GM21576 (cell line): ENCODE measurements around the gene ZNF232.
"Not testable (repeated sequence)": the region's sequence is repeated elsewhere in the genome, so short reads cannot be mapped to it uniquely, and the experiment has no call there.

Experiments used
- ATAC-seq: cut with Tn5 transposase; IDR thresholded peaks from one replicate; pipeline ENCODE4 v1.9.1; 2021; ENCODE audit warnings: mild to moderate bottlenecking, moderate library complexity; ENCODE audit not compliant: unreplicated experiment

Gene ZNF232

DNA sequence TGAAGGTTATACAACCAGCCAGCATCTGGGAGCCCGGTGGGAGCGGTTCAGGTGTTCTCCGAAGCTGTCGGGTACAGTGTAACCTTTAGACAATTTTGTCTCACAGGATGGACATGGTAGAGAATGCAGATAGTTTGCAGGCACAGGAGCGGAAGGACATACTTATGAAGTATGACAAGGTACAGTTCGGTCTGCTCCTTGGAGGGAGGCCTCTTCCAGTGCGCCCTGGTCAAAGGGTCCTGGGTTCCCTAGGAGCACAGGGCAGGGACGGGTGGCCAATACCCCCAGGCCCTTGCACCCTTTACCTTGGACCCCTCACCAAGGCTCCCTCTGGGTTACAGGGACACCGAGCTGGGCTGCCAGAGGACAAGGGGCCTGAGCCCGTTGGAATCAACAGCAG lies 18.6 kb upstream of the ZNF232 start:
- ATAC-seq: not testable (repeated sequence)

DNA sequence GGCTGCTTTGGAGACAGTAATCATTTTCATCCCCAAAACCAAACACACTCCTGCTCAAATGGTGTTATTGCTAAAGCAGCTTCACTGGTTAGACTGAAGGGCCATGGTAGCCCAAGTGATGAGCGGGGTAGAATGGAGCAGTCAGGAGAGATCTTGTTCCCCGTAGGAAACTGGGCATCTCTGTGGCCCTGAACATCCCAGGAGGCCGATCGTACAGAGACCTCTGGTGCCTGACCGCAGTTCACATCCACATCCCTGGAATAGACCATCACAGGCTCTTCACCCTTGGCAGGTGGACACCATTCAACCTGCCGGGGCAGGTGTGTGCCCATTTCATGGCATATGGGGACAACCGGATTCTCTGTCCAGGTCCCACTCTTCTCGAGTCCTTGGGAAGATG lies 18.1 kb upstream of the ZNF232 start:
- ATAC-seq: not testable (repeated sequence)

DNA sequence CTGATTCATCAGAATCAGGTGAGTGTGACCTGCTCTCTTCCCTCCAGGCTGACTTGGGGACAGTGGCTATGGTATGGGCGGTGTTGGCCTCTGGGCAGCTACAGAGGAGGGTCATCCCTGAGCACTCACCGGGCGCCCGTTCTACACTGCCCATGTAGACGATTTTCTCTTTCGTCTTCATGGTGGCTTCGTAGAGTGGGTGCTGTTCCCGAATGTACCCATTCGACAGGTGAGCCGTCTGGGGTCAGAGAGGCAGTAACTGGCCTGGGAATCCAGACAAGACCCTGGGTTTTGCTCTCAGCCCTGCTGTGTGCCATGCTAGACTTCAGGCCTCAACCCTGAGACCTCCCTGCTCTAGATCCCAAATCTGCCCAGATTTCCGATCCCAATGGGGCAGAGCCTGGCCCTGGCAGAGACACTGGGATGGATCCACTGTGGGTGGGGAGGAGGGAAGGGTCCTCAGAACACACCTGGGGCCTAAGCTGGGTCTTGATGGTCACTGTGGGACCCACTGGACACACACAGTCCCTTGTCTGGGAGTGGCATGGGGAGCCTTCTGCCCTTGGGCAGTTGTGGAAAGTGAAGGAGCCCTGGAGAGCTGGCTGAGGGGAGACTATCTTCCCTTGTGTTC lies 17.3 kb upstream of the ZNF232 start:
- ATAC-seq: no peak

DNA sequence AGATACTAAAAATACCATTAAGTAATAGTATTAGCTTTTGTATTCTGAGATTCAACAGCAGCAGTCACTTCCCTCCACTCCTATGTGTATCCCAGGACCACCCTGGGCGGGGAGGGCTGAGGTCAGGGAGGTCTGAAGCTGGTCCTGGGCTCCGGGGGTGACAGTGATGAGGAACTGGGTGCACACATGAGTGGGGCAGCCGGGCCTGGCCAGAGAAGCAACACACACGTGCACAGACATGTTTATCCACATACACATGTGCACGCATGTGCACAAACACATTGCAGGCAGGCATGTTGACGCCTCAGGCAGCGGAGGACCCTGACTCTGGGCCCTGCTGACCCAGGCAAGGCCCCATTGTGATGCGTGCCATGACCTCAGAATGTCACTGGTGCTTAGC lies 16.7 kb upstream of the ZNF232 start:
- ATAC-seq: not testable (repeated sequence)

DNA sequence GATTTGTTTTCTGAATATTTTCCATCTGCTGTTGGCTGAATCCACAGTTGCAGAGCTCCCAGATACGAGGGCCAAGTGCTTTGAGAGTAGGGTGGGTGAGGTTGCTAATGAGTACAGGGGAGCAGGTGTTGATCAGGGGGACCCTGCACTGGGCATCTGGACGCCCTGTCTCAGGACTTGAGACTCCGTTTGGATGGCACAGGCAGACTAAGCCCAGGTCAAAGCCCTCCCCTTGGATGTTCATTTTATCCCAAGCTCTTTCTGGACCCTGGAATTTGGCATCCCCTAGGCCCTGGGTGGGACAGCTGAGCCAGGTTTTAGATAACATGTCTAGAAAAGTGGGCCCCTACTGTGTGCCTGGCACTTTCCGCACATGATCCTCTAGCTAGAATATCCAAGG lies 16.2 kb upstream of the ZNF232 start:
- ATAC-seq: no peak

DNA sequence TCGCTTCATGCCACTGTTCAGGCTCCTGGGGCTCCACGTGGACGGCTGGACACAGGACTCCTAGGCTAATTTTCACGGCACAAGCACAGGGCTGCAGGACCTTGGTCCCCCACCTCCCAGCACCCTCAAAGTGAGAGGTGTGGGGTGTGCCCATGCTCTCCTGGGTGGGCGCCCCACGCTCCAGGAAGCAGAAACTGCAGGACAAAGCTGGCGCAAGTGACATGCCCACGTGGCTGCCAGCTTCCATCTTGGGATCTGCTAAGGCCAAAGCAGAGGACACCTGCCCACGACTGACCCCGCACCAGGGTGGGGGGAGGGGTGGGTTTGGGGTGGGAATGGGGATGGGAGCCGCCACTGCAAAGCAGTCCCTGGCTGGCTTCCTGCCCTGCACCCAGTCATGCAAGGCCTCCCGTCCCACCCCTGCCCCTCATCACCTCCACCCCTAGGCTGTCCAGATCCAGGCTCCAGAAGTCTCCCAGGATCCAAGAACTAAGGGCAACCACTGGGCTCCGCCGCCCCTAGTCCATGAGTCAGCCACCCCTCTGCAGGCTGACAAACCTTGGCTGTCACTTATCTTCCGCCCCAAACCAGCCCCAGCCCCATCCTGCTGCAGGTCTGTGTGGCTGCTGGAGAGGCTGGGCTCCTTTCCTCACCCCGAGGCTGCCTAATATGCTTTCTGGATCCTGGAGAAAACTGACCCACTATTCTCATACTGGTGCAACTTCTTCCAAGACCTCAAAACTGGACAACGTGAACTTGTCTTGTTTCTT lies 15.2 kb upstream of the ZNF232 start:
- no peak for ATAC-seq

DNA sequence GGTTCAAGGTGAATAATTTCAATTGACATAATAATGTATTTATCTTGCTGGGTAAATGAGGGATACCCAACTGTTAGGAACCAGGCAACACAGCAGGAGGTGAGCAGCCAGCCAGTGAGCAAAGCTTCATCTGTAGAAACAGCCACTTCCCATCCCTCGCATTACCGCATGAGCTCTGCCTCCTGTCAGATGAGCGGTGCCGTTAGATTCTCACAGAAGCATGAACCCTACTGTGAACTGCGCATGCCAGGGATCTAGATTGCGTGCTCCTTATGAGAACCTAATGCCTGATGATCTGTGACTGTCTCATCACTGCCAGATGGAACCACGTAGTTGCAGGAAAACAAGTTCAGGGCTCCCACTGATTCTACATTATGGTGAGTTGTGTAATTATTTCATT lies 13.2 kb upstream of the ZNF232 start:
- ATAC-seq: not testable (repeated sequence)

DNA sequence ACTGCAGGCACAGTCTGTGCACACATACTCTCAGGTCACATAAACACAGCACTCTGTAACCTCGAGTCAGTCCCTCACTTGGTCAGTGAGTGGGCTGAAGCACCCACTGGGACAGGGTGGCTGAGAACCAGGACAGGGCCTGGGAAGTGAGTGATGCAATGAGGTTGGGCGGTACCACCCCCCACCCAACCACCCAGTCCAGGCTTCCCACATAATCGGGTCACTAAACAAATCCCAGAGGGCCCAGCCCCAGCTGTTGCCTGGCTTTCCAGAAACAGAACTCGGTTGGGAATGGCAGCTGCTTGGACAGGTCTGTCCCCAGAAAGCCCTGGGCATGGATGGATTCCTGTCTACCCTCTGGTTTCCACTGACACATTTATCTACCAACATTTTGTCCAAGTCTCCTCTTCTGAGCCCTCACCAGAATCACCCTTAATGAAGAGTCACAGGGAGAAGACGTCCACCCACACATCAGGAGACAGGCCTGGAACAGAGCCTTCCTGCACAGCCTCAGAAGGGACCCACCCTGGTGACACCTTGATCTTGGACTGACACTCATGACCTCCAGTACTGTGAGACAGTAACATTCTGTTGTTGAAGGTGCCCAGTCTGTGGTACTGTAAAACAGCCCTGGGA lies 12.6 kb upstream of the ZNF232 start:
- not testable (repeated sequence) for ATAC-seq

DNA sequence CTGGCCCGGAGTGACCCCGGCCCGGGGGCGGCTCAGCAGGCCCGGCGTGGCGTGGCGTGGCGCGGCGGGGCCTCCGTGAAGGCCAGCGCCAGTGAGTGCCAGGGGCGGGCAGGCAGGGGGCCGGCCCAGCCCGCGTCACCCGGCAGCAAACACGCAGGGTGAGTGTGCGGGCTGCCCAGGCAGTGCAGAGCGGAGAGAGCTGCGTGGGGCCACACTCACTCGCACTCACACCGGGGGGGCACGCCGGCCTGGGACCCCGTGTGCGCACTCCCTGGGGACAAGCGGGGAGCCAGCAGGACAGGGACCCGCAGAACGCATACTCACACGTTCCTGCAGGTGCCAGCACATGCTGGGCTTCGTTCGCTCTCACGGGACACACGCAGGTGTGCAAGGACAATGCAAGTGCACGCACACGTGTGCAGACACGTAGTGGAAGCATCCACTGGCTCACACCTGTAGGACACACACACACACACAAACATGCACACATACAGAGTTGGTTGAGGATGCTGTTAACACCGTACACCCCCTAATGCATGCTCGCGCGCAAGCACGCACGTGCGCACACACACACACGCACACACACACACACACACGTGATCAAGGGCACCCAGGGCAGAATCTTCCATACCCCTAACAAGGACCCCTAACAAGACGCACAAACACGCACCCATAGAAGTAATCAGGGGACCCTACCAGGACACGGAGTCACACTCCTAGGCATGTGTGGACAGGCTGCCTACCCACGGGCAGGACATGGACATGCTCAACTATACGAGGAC lies 11.9 kb upstream of the ZNF232 start:
- ATAC-seq: no peak

DNA sequence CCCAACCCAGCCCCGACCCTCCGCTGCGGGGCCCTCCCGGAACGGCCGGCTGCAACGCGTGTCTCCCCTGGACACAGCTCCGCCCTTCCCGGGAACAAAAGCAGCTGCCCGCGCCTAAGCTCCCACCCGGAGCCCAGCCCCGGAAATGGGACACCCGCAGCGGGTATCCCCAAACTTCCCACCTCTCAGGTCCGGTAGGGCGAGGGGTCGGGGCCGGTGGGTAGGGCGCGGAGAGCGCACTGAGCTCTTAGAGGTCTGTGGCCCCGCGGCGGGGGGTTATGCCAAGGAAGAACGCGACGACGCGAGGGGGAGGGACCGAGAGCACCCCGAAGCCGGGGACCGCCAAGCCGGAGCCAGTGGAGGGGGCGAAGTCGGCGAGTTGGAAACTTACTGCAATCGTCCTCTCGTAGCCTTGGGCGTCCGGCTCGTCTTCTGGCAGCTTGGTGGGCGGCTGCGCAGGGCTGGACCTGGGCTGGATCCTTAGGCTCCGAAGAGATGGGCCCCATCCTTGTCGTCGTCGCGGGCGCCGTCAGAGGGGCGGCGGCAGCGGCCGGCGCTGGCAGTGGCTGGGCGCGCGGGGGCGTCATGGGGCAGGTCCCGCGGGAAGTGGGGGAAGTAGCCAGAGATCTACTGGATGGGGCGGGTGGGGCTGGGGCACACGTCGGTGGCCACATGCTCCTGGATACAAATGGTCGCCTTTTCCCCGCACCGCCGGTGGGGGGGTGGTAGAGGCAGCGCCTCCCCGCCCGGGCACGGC lies 11.1 kb upstream of the ZNF232 start:
- no peak for ATAC-seq

DNA sequence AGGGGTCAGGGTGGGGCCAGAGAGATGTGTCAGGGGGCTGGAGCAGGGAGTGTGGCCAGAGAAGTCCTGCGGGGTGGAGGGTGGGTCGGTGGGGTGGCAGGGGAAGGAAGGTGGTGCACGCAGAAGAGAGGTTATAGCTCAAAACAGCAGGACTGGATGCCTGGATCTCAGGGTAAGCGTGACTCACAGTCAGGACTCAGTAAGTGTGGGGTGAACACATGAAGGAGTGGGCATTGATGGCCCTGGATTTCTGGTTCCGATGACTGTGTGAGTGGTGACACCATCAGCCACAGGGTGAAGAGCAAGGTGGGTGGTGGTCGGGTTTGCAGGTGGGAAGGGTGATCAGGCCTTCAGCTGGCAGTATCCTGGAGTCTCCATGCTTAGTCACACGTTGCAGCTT lies 10.4 kb upstream of the ZNF232 start:
- ATAC-seq: not testable (repeated sequence)

DNA sequence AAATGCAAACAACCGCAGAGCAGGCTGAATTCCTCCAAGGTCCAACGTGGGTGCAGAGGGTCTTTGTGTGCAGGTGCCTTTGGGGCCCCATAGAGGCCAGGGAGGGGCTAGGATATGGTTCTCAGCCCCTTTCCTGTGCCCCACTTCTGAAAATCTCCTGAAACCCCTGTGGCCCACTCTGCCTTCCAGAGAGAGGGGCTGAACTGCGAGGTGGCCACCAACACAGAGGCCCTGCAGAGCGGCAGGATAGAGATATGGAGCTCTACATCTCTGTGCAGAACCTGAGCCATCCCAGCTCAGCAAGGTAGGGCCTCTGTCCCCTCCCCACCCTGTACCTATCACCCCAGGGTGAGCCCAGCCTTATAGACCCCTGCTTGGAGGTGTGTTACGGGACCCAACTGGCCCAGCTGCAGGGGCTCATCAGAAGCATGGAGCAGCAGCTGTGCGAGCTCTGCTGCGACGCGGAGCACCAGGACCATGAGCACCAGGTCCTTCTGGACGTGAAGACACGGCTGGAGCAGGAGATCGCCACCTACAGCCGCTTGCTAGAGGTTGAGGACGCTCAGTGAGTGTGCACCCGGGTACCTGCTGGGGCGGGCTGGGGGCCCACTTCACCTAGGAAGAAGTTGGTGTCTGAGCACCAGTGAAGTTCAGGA lies 9.6 kb upstream of the ZNF232 start:
- no peak for ATAC-seq

DNA sequence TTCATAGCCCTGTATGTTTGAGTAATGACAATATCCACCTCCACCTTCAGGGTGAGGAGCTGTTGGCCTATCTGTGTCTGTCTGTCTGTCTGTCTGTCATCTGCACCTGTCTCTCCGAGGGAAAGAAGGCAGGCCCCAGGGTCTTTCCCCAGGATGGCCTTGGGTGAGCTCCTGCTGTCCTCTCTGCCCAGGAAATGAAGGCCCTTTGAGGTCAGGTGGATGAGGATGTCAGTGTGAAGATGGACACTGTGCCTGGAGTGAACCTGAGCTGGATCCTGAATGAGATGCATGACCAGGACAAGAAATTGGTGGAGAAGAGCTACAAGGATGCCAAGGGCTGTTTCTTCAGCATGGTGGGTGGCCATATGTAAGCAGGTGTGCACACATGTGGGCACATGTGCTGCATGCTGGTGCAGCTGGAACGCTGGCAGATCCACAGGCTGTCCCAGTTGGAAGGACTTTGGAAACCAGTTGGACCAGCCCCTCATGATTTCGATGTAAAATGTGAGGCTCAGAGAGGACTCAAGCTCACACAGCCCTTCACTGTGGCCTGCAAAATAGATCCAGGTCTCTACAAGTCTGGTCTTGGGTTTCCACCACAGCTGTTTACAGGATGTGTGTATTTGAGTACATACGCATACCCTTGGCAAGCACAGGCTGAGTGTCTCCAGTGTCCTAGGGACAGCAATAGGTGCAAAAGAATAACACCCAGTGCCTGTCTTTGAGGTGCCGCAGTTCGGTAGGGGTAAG lies 8.9 kb upstream of the ZNF232 start:
- ATAC-seq: not testable (repeated sequence)

DNA sequence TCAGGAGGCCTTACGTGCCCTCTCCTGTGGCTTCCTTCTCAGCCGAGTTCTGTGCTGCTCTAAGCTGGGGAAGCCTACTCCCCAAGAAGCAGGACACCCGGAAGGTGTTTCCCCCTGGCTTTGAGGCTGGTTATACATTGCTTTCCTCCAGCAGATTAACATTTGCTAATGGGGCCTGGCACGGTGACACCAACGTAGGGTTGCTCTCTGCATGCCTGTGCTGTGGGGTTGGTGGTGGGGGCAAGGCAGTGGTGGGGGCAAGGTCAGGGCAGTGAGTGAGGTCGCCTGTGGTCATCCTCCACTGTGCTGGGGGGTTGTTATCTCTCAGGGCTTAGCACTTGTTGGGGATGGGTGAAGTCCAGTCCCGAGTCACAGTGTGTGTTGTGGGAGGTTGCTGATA lies 8.4 kb upstream of the ZNF232 start:
- no peak for ATAC-seq

DNA sequence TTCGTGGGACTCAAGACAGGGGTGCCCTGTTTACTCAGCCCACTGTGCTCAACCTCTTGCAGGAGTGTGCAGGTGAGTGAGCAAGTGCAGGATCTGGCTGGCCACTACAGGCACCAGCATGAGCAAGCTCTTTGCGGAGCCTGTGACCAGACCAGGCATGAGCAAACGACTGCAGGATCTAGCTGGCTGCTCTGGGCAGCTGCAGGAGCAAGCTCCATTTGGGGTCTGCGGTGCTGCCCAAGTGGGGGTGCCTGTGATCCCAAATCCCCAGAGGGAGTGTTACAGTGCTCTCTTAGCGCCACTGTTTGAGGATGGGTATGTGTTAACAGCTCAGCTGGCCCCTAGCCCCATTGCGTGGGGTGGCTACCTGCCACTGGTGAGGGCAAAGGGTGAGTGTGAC lies 6.5 kb upstream of the ZNF232 start:
- ATAC-seq: no peak

DNA sequence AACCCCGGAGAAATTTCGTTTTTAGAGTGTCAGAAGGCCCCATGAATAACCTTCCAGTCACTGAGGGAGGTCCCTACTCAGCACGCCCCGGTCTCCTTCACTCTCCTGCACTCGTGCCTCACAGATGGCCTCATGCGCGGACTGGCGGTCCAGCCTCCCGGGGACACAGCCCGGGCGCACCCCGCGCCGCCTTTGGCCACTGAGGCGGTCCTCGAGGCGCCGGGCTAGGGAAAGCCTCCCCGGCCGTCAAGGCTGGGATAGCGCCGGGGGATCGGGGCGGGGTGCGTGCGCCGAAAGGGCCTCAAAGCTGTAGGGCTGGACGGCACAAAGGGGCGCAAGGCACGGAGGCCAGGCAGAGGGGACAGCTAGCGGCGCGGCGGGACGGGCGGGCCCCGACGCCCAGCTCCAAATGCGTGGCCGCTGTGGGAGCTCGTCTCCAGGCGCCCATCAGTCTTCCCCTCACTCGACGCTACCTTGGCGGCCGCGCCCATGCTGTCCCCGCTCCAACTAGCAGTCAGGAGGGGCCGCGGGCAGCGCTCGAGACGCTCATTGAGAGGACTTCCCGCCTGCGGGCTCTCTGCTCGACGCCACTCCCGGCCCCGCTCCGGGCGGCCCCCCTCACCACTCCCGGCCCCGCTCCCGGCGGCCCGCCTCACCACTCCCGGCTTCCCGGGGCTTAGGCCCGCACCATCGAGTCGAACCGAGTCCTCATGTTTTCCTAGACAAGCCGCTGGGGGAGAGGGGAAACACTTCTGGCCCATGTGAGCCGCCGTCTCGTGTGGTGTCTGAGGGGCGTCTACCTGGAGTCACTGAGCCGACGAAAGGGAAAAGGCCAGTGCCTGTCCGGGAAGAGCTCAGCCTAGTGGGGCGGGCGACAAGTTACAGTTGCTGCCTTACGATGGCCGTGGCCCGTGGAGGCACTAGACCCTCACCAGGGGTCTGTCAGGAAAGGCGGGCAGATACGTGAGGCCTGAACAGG lies 4.3 kb upstream of the ZNF232 start, which contains the start of gene USP6:
USP6 (plus strand) TSS at position 360 of the 979 bp plus-strand sequence. CDS start 14,336 bp downstream, outside the sequence.
- no peak for ATAC-seq

DNA sequence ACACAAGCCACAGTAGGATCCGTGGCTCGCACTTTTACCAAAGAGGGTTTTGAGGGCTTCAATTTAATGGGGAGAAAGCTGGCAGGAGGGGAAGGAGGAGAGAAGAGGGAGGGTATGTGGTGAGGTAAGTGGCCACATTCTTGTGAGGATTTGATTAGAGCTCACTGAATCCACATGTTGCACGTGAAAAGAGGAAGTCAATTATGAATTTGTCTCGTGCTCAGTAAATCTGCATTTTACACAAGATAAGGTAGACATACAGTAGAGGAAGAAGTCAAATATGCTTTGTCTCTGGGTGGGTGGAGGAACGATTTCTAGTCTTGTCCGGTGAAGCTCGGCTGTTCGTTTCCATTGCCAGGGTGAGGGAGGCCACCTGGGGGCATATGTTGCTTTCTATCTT lies 862 bp downstream of the ZNF232 start:
- ATAC-seq: no peak

DNA sequence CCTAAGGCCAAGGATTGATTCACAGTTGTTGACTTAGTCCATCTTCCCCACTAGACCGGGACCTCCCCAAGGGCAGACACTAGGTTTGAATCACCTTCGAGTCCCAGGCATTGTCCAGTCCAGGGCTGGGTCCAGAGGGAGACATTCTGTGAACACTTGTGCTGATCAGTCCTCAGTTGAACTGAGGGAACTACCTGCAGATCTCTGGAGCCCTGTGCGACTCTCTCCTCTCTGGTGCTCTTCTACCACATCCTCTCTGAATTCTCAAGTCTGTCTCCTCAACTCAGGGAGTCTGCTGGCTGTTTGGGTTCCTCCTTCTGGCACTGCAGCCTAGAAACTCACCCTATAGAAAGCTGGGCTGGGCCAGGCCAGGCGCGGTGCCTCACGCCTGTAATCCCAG lies 10.8 kb downstream of the ZNF232 start:
- ATAC-seq: no peak
